ENCODE data around the gene PTPN5.

Gene PTPN5

GRCh38 chr11:18785411-18785810 is 6.2 kb downstream of the PTPN5 start:
- DNase-seq (ENCODE audit: low read depth): no peak
- TF ChIP-seq CTCF (IDR thresholded peaks at IDR 0.05; ENCODE audit: control insufficient read depth, insufficient read depth, low read depth, low read length, missing control alignments): no peak

DNA sequence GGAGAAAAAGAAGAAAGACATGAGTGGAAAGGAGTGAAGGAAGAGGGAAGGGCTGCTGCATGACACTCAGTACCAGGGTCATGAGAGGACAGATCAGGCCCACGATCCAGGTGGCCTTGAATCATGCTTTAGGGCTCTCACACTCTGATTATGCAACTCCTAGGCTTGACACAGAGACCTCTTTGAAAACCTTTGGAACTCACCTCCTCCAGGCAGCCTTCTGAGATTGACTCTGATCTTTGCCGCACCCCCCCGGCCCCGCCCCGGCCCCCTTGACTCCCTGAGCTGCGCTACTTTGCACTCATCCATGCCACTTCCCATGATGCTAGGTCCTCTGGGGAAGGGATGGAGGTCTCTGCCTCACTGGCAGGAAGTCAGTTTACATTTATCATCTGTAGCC is 10.7 kb downstream of the PTPN5 start:
- no peak overlapping the region for H3K4me3 ChIP-seq (ENCODE audit: control insufficient read depth, low read depth, low read length)
- no peak for TF ChIP-seq CTCF (IDR thresholded peaks at IDR 0.05; ENCODE audit: control insufficient read depth, insufficient read depth, low read depth, low read length, missing control alignments)
- DNase-seq (ENCODE audit: low read depth): no peak

More at GRCh38 chr11:18785411-18785810, 6.2 kb downstream of the PTPN5 start:
- no peak overlapping the region for H3K4me3 ChIP-seq (ENCODE audit: control insufficient read depth, low read depth, low read length)

DNA sequence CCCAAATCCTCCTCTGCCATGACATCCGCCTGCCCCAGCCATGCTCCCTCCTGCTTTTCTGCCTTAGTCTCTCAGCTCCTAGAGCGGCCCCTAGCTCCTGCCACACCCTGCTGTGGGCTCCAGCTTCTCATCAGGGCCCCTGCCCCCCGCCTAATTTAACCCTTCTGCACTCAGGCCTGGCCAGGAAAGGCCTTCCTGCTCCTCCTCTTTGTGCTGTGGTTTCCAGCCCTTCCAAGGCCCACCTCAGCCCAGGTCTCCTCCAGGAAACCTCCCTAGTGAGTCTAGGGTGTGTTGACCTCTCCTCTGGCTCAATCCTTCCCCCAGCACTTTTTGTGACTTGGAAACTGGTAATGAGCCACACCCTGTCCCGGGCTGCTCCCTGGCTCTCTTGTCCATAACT is 11.3 kb downstream of the PTPN5 start:
- TF ChIP-seq CTCF (IDR thresholded peaks at IDR 0.05; ENCODE audit: control insufficient read depth, insufficient read depth, low read depth, low read length, missing control alignments): no peak
- no peak for DNase-seq (ENCODE audit: low read depth)
- H3K4me3 ChIP-seq (ENCODE audit: control insufficient read depth, low read depth, low read length): no peak overlapping the region

DNA sequence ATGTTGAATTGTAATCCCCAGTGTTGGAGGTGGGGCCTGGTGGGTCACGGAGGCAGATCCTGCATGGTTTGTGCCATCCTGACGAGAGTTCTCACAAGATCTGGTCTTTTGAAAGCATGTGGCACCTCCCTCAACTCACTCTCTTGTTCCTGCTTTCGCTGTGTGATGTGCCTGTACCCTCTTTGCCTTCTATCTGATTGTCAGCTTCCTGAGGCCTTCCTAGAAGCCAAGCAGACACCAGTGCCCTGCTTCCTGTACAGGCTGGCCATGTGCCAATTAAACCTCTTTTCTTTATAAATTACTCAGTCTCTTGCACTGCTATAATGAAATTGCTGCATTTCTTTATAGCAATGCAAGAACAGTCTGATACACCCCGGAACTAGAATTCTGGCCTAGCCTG is 13.1 kb downstream of the PTPN5 start:
- H3K4me3 ChIP-seq (ENCODE audit: control insufficient read depth, low read depth, low read length): no peak overlapping the region
- DNase-seq (ENCODE audit: low read depth): no peak
- TF ChIP-seq CTCF (IDR thresholded peaks at IDR 0.05; ENCODE audit: control insufficient read depth, insufficient read depth, low read depth, low read length, missing control alignments): no peak

GRCh38 chr11:18776324-18776723 is 15.3 kb downstream of the PTPN5 start:
- no peak for TF ChIP-seq CTCF (IDR thresholded peaks at IDR 0.05; ENCODE audit: control insufficient read depth, insufficient read depth, low read depth, low read length, missing control alignments)
- H3K4me3 ChIP-seq (ENCODE audit: control insufficient read depth, low read depth, low read length): no peak overlapping the region
- DNase-seq (ENCODE audit: low read depth): no peak

- DNase-seq (ENCODE audit: low read depth): no peak
- H3K4me3 ChIP-seq (ENCODE audit: control insufficient read depth, low read depth, low read length): no peak overlapping the region
- TF ChIP-seq CTCF (IDR thresholded peaks at IDR 0.05; ENCODE audit: control insufficient read depth, insufficient read depth, low read depth, low read length, missing control alignments): peak; percentile 74
Measured at GRCh38 chr11:18775492-18776292, 15.9 kb downstream of the PTPN5 start.
